A549 (cell line): ENCODE measurements around the gene ROBO1. TPM values are rescaled to one million over a fixed set of nuclear protein-coding genes. Genes with fewer than 3 reads are reported as not detected.

Source experiments
- ATAC-seq, 2 experiments: fragments of 200-7000 bp in 1 of 2; fragments of >200 bp in 1 of 2; cut with Nextera tagmentation in 1 of 2; cut with Tn5 transposase in 1 of 2; 3 replicates each; pipeline versions ENCODE4 v1.8.0 to v1.9.1; 2018 to 2020; ENCODE audit warnings: mild to moderate bottlenecking in 1 of 2, moderate library complexity in 1 of 2
- CTCF ChIA-PET: fragments of 300-600 bp; sonication (Branson Sonifier 250); formaldehyde crosslinking; extraction: SDS; loops from one replicate; lab custom pipeline; 2021; ENCODE audit warnings: antibody characterized with exemption, inconsistent platforms; lab: Yijun Ruan, JAX
- POLR2A ChIA-PET: fragments of 350-600 bp; formaldehyde crosslinking; extraction: SDS; loops from one replicate; lab custom pipeline; 2021; ENCODE audit warnings: antibody characterized with exemption, inconsistent platforms; lab: Yijun Ruan, JAX
- DNase-seq, 2 experiments: peaks; one replicate each; pipeline versions ENCODE4 v3.0.0 to v3.0.0-alpha.2; 2011 to 2016; ENCODE audit warnings: low read depth in 1 of 2, low spot score in 1 of 2
- FAIRE-seq: peaks from 2 replicates; lab custom pipeline; 2011; peaks lifted over from hg19 to GRCh38; lab: Jason Lieb, UNC
- H3K27ac ChIP-seq, 2 experiments: fragments of >200 bp; sonication (Bioruptor Twin); formaldehyde crosslinking; 3 replicates each; pipeline ENCODE4 v1.5.1; 2016 to 2017
- H3K4me1 ChIP-seq: fragments of >200 bp; sonication (Bioruptor Twin); formaldehyde crosslinking; 3 replicates; pipeline ENCODE4 v1.6.1; 2016
- H3K4me2 ChIP-seq: fragments of >200 bp; sonication (Bioruptor Twin); formaldehyde crosslinking; 3 replicates; pipeline ENCODE4 v1.6.1; 2016
- H3K4me3 ChIP-seq: fragments of >200 bp; sonication (Bioruptor Twin); formaldehyde crosslinking; 3 replicates; pipeline ENCODE4 v1.5.1; 2016
- H3K9me3 ChIP-seq: fragments of >200 bp; sonication (Bioruptor Twin); formaldehyde crosslinking; 3 replicates; pipeline ENCODE4 v1.6.1; 2016
- BHLHE40 ChIP-seq: IDR thresholded peaks from 2 replicates; pipeline ENCODE4 v1.6.1; 2012; ENCODE audit warnings: low read depth, low read length, inconsistent platforms
- CBX8 ChIP-seq: fragments of 200-600 bp; sonication (generic); IDR thresholded peaks from 2 replicates; pipeline ENCODE4 v1.6.1; 2016
- CHD2 ChIP-seq: fragments of 150-350 bp; IDR thresholded peaks from 2 replicates; pipeline ENCODE4 v1.6.1; 2014; ENCODE audit warnings: low read length; ENCODE audit not compliant: partially characterized antibody
- CHD4 ChIP-seq: fragments of 200-600 bp; sonication (generic); IDR thresholded peaks from 2 replicates; pipeline ENCODE4 v1.6.1; 2016; ENCODE audit warnings: antibody characterized with exemption, mild to moderate bottlenecking, borderline replicate concordance
- EHMT2 ChIP-seq: fragments of 200-600 bp; sonication (generic); IDR thresholded peaks from 2 replicates; pipeline ENCODE4 v1.6.1; 2016; ENCODE audit warnings: antibody characterized with exemption, low read depth, mild to moderate bottlenecking, moderate library complexity
- EP300 ChIP-seq, 2 experiments: fragments of >200 bp; sonication (Bioruptor Twin); formaldehyde crosslinking; IDR thresholded peaks; 2 replicates in 1 of 2; 3 replicates in 1 of 2; pipeline ENCODE4 v1.6.1; 2016 to 2017
- GATA3 ChIP-seq: IDR thresholded peaks from 2 replicates; pipeline ENCODE4 v1.6.1; 2012; ENCODE audit warnings: borderline replicate concordance
- HEYL ChIP-seq: fragments of 250-450 bp; sonication (Bioruptor Pico); IDR thresholded peaks from 2 replicates; pipeline ENCODE4 v1.8.0; 2021; ENCODE audit warnings: mild to moderate bottlenecking, moderate library complexity
- HOXB13 ChIP-seq: fragments of 250-450 bp; sonication (Bioruptor Pico); IDR thresholded peaks from 2 replicates; pipeline ENCODE4 v1.5.0; 2020; ENCODE audit warnings: low read depth, mild to moderate bottlenecking, moderate library complexity
- JUN ChIP-seq, 2 experiments: fragments of >200 bp; sonication (Bioruptor Twin); formaldehyde crosslinking; IDR thresholded peaks; 2 replicates in 1 of 2; 3 replicates in 1 of 2; pipeline ENCODE4 v1.6.1; 2016 to 2017
- JUNB ChIP-seq: fragments of >200 bp; sonication (Bioruptor Twin); formaldehyde crosslinking; IDR thresholded peaks from 2 replicates; pipeline ENCODE4 v1.6.1; 2016
- KDM1A ChIP-seq: fragments of 200-600 bp; sonication (generic); IDR thresholded peaks from 2 replicates; pipeline ENCODE4 v1.6.1; 2016; ENCODE audit warnings: low read depth, mild to moderate bottlenecking
- NFE2L2 ChIP-seq: fragments of 150-350 bp; conservative IDR thresholded peaks from 2 replicates; pipeline ENCODE4 v1.6.1; 2014; ENCODE audit warnings: low read length
- NR3C1 ChIP-seq: fragments of >200 bp; sonication (Bioruptor Twin); formaldehyde crosslinking; IDR thresholded peaks from 3 replicates; pipeline ENCODE4 v1.6.1; 2017
- PHF8 ChIP-seq: fragments of 200-600 bp; sonication (generic); IDR thresholded peaks from 2 replicates; pipeline ENCODE4 v1.6.1; 2016; ENCODE audit warnings: low read depth, mild to moderate bottlenecking, antibody characterized with exemption, moderate library complexity, borderline replicate concordance
- POLR2A ChIP-seq: IDR thresholded peaks from 2 replicates; pipeline ENCODE4 v1.6.1; 2012; ENCODE audit warnings: mild to moderate bottlenecking, low read length
- RAD21 ChIP-seq, 2 experiments: fragments of >200 bp in 1 of 2; sonication (Bioruptor Twin) in 1 of 2; formaldehyde crosslinking in 1 of 2; IDR thresholded peaks in 1 of 2; conservative IDR thresholded peaks in 1 of 2; 2 replicates in 1 of 2; 3 replicates in 1 of 2; pipeline ENCODE4 v1.6.1; 2012 to 2018; ENCODE audit warnings: inconsistent platforms in 1 of 2
- RARB ChIP-seq: fragments of 250-450 bp; sonication (Bioruptor Pico); IDR thresholded peaks from 2 replicates; pipeline ENCODE4 v1.8.0; 2021; ENCODE audit warnings: mild to moderate bottlenecking, moderate library complexity
- RNF2 ChIP-seq: fragments of 200-600 bp; sonication (generic); IDR thresholded peaks from 2 replicates; pipeline ENCODE4 v1.6.1; 2016; ENCODE audit warnings: low read depth, mild to moderate bottlenecking, antibody characterized with exemption, moderate library complexity, borderline replicate concordance
- SMC3 ChIP-seq: fragments of >200 bp; sonication (Bioruptor Twin); formaldehyde crosslinking; IDR thresholded peaks from 3 replicates; pipeline ENCODE4 v1.6.1; 2018; ENCODE audit warnings: inconsistent platforms
- SREBF2 ChIP-seq: fragments of 450-650 bp; IDR thresholded peaks from 2 replicates; pipeline ENCODE4 v1.6.1; 2014; ENCODE audit warnings: mild to moderate bottlenecking, moderate library complexity
- TFCP2L1 ChIP-seq: fragments of 250-450 bp; sonication (Bioruptor Pico); IDR thresholded peaks from 2 replicates; pipeline ENCODE4 v1.5.0; 2021; ENCODE audit warnings: mild to moderate bottlenecking
- ZC3H11A ChIP-seq: fragments of 450-650 bp; IDR thresholded peaks from 2 replicates; pipeline ENCODE4 v1.6.1; 2014; ENCODE audit warnings: antibody characterized with exemption, mild to moderate bottlenecking
- ZNF302 ChIP-seq: fragments of 250-450 bp; sonication (Bioruptor Pico); IDR thresholded peaks from 2 replicates; pipeline ENCODE4 v1.9.0; 2021; ENCODE audit warnings: inconsistent platforms, mild to moderate bottlenecking, moderate library complexity
- WGBS: methylation state at CpG from one replicate; pipeline ENCODE4 v1.1.6; 2017; ENCODE audit errors: missing lambda C conversion rate; 5-methylcytosine and 5-hydroxymethylcytosine counted together
- polyA plus RNA-seq, 4 experiments: library from polyadenylated mRNA; depleted of rRNA in 3 of 4; stranded (reverse); fragments of >200 nt; fragmentation: RNase III in 1 of 4; extraction: RNeasy Plus Mini Kit Qiagen cat#74134 plus additional on column Dnase treatment in 1 of 4; gene quantifications; 2 replicates in 3 of 4; 3 replicates in 1 of 4; pipeline ENCODE4 v1.2.3, GENCODE V29; 2011 to 2017
- TF ChIP-seq, protein P1 (sequence below): fragments of 200-600 bp; sonication (generic); IDR thresholded peaks from 2 replicates; pipeline ENCODE4 v1.6.1; 2016; ENCODE audit warnings: antibody characterized with exemption, mild to moderate bottlenecking, moderate library complexity
- TF ChIP-seq, protein P2 (sequence below): fragments of >200 bp; sonication (Bioruptor Twin); formaldehyde crosslinking; IDR thresholded peaks from 2 replicates; pipeline ENCODE4 v1.6.1; 2016
- TF ChIP-seq, protein P3 (sequence below): IDR thresholded peaks from 2 replicates; pipeline ENCODE4 v1.6.1; 2012
- TF ChIP-seq, protein P4 (sequence below): fragments of >200 bp; sonication (Bioruptor Twin); formaldehyde crosslinking; IDR thresholded peaks from 3 replicates; pipeline ENCODE4 v1.5.1; 2016

The ROBO1 gene
- polyA plus RNA-seq, 2 of the 4 experiments (the other 2 are of a cell fraction) = 25.3 to 35.6 TPM

GRCh38 chr3:79815478-79815877 lies 47.7 kb upstream of the ROBO1 start:
- ATAC-seq = no peak
- Histone ChIP-seq H3K4me2 (no peak overlapping the region), H3K4me1 (no peaks in the 10 kb centered on the region), H3K4me3 (no peak overlapping the region), H3K27ac (no peak overlapping the region)
- no peak for FAIRE-seq
- POLR2A ChIA-PET = no interaction called here
- DNase-seq = no peak
- TF ChIP-seq POLR2A = no peak
- TF ChIP-seq HOXB13 (CRISPR knock-in tag) = no peak
- no peak for TF ChIP-seq ZC3H11A
- no peak for TF ChIP-seq NR3C1
- TF ChIP-seq EP300 (IDR thresholded peaks at IDR 0.05) = no peak
- TF ChIP-seq TFCP2L1 = no peak
- no peak for TF ChIP-seq EHMT2
- TF ChIP-seq RNF2 = no peak
- TF ChIP-seq SREBF2 = no peak
- TF ChIP-seq GATA3 = no peak
- TF ChIP-seq RARB (CRISPR knock-in tag) = no peak
- TF ChIP-seq, all 56 proteins: peak for 0
- CTCF ChIA-PET = no interaction called here
- H3K9me3 ChIP-seq = peaks cover 6% of the 10 kb centered on the region; the same call in 2 of the 3 replicates

GRCh38 chr3:79810581-79810980 lies 42.8 kb upstream of the ROBO1 start:
- 20% methylated on average over 1 of the region's 1 CpG for WGBS
- H3K9me3 ChIP-seq = peaks cover 1% of the 10 kb centered on the region; the same call in 2 of the 3 replicates
- no peak overlapping the region for H3K27ac ChIP-seq
- TF ChIP-seq BHLHE40 (no peak), NFE2L2 (no peak), CBX8 (no peak), GATA3 (no peak), RAD21 (conservative IDR thresholded peaks at IDR 0.05 in 1 of 2, IDR thresholded peaks at IDR 0.05 in 1 of 2) (no peak), JUNB (no peak), CHD2 (no peak), ZNF302 (CRISPR knock-in tag) (no peak), CHD4 (no peak), PHF8 (no peak), JUN (IDR thresholded peaks at IDR 0.05) (no peak), RARB (CRISPR knock-in tag) (no peak), SMC3 (no peak), KDM1A (no peak), HEYL (no peak)
- TF ChIP-seq, protein P1, sequence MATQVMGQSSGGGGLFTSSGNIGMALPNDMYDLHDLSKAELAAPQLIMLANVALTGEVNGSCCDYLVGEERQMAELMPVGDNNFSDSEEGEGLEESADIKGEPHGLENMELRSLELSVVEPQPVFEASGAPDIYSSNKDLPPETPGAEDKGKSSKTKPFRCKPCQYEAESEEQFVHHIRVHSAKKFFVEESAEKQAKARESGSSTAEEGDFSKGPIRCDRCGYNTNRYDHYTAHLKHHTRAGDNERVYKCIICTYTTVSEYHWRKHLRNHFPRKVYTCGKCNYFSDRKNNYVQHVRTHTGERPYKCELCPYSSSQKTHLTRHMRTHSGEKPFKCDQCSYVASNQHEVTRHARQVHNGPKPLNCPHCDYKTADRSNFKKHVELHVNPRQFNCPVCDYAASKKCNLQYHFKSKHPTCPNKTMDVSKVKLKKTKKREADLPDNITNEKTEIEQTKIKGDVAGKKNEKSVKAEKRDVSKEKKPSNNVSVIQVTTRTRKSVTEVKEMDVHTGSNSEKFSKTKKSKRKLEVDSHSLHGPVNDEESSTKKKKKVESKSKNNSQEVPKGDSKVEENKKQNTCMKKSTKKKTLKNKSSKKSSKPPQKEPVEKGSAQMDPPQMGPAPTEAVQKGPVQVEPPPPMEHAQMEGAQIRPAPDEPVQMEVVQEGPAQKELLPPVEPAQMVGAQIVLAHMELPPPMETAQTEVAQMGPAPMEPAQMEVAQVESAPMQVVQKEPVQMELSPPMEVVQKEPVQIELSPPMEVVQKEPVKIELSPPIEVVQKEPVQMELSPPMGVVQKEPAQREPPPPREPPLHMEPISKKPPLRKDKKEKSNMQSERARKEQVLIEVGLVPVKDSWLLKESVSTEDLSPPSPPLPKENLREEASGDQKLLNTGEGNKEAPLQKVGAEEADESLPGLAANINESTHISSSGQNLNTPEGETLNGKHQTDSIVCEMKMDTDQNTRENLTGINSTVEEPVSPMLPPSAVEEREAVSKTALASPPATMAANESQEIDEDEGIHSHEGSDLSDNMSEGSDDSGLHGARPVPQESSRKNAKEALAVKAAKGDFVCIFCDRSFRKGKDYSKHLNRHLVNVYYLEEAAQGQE = no peak
- TF ChIP-seq, protein P2, sequence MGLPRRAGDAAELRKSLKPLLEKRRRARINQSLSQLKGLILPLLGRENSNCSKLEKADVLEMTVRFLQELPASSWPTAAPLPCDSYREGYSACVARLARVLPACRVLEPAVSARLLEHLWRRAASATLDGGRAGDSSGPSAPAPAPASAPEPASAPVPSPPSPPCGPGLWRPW = no peak
- TF ChIP-seq, protein P3, sequence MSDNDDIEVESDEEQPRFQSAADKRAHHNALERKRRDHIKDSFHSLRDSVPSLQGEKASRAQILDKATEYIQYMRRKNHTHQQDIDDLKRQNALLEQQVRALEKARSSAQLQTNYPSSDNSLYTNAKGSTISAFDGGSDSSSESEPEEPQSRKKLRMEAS = no peak
- TF ChIP-seq, protein P4, sequence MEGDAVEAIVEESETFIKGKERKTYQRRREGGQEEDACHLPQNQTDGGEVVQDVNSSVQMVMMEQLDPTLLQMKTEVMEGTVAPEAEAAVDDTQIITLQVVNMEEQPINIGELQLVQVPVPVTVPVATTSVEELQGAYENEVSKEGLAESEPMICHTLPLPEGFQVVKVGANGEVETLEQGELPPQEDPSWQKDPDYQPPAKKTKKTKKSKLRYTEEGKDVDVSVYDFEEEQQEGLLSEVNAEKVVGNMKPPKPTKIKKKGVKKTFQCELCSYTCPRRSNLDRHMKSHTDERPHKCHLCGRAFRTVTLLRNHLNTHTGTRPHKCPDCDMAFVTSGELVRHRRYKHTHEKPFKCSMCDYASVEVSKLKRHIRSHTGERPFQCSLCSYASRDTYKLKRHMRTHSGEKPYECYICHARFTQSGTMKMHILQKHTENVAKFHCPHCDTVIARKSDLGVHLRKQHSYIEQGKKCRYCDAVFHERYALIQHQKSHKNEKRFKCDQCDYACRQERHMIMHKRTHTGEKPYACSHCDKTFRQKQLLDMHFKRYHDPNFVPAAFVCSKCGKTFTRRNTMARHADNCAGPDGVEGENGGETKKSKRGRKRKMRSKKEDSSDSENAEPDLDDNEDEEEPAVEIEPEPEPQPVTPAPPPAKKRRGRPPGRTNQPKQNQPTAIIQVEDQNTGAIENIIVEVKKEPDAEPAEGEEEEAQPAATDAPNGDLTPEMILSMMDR = no peak
- H3K4me1 ChIP-seq = no peaks in the 10 kb centered on the region
- ATAC-seq = no peak
- FAIRE-seq = no peak
- CTCF ChIA-PET = no interaction called here
- no peak overlapping the region for H3K4me2 ChIP-seq
- POLR2A ChIA-PET = no interaction called here
- H3K4me3 ChIP-seq = no peak overlapping the region
- no peak for DNase-seq
